Measurements from ENCODE around the gene KCNT2.

The KCNT2 gene

GRCh38 chr1:196477262-196477661, 131.0 kb downstream of the KCNT2 start:
- no peak for TF ChIP-seq CTCF (conservative IDR thresholded peaks at IDR 0.05; ENCODE audit: low read depth, low read length)
- DNase-seq (ENCODE audit: low read depth), result no peak
- no peak overlapping the region for H3K4me3 ChIP-seq (ENCODE audit: low read length)

GRCh38 chr1:196467230-196467925, 140.9 kb downstream of the KCNT2 start:
- H3K4me3 ChIP-seq (ENCODE audit: low read length), result no peak overlapping the region
- no peak for DNase-seq (ENCODE audit: low read depth)
- TF ChIP-seq CTCF (conservative IDR thresholded peaks at IDR 0.05; ENCODE audit: low read depth, low read length), result no peak

GRCh38 chr1:196466654-196467053, 141.6 kb downstream of the KCNT2 start:
- no peak overlapping the region for H3K4me3 ChIP-seq (ENCODE audit: low read length)
- no peak for TF ChIP-seq CTCF (conservative IDR thresholded peaks at IDR 0.05; ENCODE audit: low read depth, low read length)
- peak; percentile 43 for DNase-seq (ENCODE audit: low read depth)

- H3K4me3 ChIP-seq (ENCODE audit: low read length), result no peak overlapping the region
- DNase-seq (ENCODE audit: low read depth), result no peak
- no peak for TF ChIP-seq CTCF (conservative IDR thresholded peaks at IDR 0.05; ENCODE audit: low read depth, low read length)
Measured at GRCh38 chr1:196466166-196466565, 142.1 kb downstream of the KCNT2 start.

- peak; percentile 93 for DNase-seq (ENCODE audit: low read depth)
- no peak overlapping the region for H3K4me3 ChIP-seq (ENCODE audit: low read length)
- no peak for TF ChIP-seq CTCF (conservative IDR thresholded peaks at IDR 0.05; ENCODE audit: low read depth, low read length)
Measured at GRCh38 chr1:196464480-196464941, 143.7 kb downstream of the KCNT2 start.

- no peak overlapping the region for H3K4me3 ChIP-seq (ENCODE audit: low read length)
- DNase-seq (ENCODE audit: low read depth), result no peak
- TF ChIP-seq CTCF (conservative IDR thresholded peaks at IDR 0.05; ENCODE audit: low read depth, low read length), result no peak
Measured at GRCh38 chr1:196462086-196462485, 146.2 kb downstream of the KCNT2 start.

GRCh38 chr1:196461521-196461920, 146.7 kb downstream of the KCNT2 start:
- DNase-seq (ENCODE audit: low read depth), result no peak
- no peak for TF ChIP-seq CTCF (conservative IDR thresholded peaks at IDR 0.05; ENCODE audit: low read depth, low read length)
- no peak overlapping the region for H3K4me3 ChIP-seq (ENCODE audit: low read length)

Measured in retinal pigment epithelial cell (primary cell).